ENCODE data around the gene OSTM1.
"Not testable (repeated sequence)": the region's sequence is repeated elsewhere in the genome, so short reads cannot be mapped to it uniquely, and the experiment has no call there.

The OSTM1 gene

GRCh38 chr6:108016283-108016682, 58.3 kb downstream of the OSTM1 start:
- not testable (repeated sequence) for DNase-seq

GRCh38 chr6:108013787-108014439, 60.6 kb downstream of the OSTM1 start:
- no peak for DNase-seq

GRCh38 chr6:108009894-108010293, 64.6 kb downstream of the OSTM1 start:
- DNase-seq, result no peak

GRCh38 chr6:108009258-108009657, 65.3 kb downstream of the OSTM1 start:
- DNase-seq, result not testable (repeated sequence)

GRCh38 chr6:108008363-108008762, 66.2 kb downstream of the OSTM1 start:
- no peak for DNase-seq

- no peak for DNase-seq
Measured at GRCh38 chr6:108005961-108006360, 68.6 kb downstream of the OSTM1 start.

- DNase-seq, result no peak
Measured at GRCh38 chr6:108004861-108005260, 69.7 kb downstream of the OSTM1 start.

GRCh38 chr6:108002365-108003221, 71.9 kb downstream of the OSTM1 start:
- DNase-seq, result no peak

- DNase-seq, result no peak
Measured at GRCh38 chr6:108001696-108002231, 72.8 kb downstream of the OSTM1 start.

GRCh38 chr6:108000259-108000658, 74.3 kb downstream of the OSTM1 start:
- not testable (repeated sequence) for DNase-seq

GRCh38 chr6:107999341-107999740, 75.2 kb downstream of the OSTM1 start:
- no peak for DNase-seq

- no peak for DNase-seq
Measured at GRCh38 chr6:107991772-107992550, 82.6 kb downstream of the OSTM1 start.

All from stimulated activated CD4-positive, alpha-beta T cell treated with anti-CD3 and anti-CD28 coated beads, Interleukin-4, amount 100 ng/mL, for 1 hour (primary cell).